ENCODE data around the gene QPRT. TPM values are rescaled to one million over a fixed set of nuclear protein-coding genes. Genes with fewer than 3 reads are reported as not detected.

The QPRT gene
- total and polyA plus RNA-seq, 2 of the 8 experiments (the other 6 are each of a cell fraction or from before 2014, with no cell fraction given): 89.0 to 102 TPM

- TF ChIP-seq POLR2A (IDR thresholded peaks at IDR 0.05; ENCODE audit: control extremely low read depth in 1 of 2, low read depth in 2 of 2, low read length in 2 of 2) (peak; percentile 26 to 75; a peak in 2 of 3 replicates), BACH1 (IDR thresholded peaks at IDR 0.05; ENCODE audit: low read length) (no peak), POLR2AphosphoS5 (IDR thresholded peaks at IDR 0.05; ENCODE audit: low read depth, low read length) (peak; percentile 59; the same call in 1 of the 2 replicates)
- no peak overlapping the region for H3K14ac ChIP-seq (ENCODE audit: insufficient read length)
- H3K4ac ChIP-seq (replicated peaks; ENCODE audit: insufficient read length, low read depth, low read length): no peak overlapping the region
- H2BK120ac ChIP-seq (replicated peaks; ENCODE audit: low read depth, low read length): no peak overlapping the region
- no peak overlapping the region for H2AK5ac ChIP-seq (ENCODE audit: low read depth, low read length)
- H3K4me3 ChIP-seq (ENCODE audit: extremely low read depth in 1 of 4, insufficient read depth in 2 of 4, low read depth in 3 of 4, low read length in 4 of 4): no peak overlapping the region
- peak overlapping the region; percentile 82; the same call in 1 of the 2 replicates for H4K8ac ChIP-seq (ENCODE audit: extremely low read depth, insufficient read depth, low read length)
- peaks cover 0 to 8% (median 0%) of the 10 kb centered on the region in 4 experiments; a peak in 2 of 8 replicates for H3K36me3 ChIP-seq (ENCODE audit: control insufficient read depth in 2 of 4, insufficient read depth in 4 of 4, low read length in 3 of 4)
- no peak overlapping the region for H3K27ac ChIP-seq (ENCODE audit: low read depth, low read length)
- H4K5ac ChIP-seq (ENCODE audit: insufficient read length, low read depth, low read length): no peak overlapping the region
- peaks cover 0 to 4% (median 2%) of the 10 kb centered on the region in 4 experiments; a peak in 4 of 7 replicates for H3K4me1 ChIP-seq (replicated peaks in 1 of 4; ENCODE audit: control insufficient read depth in 3 of 4, insufficient read depth in 4 of 4, low read length in 3 of 4)
- DNase-seq (ENCODE audit: low read depth in 1 of 2, low spot score in 2 of 2): no peak
- H3K9ac ChIP-seq (replicated peaks in 1 of 4; ENCODE audit: extremely low read depth in 1 of 4, low read depth in 3 of 4, low read length in 3 of 4): no peak overlapping the region
- ChIA-PET POLR2A (ENCODE audit: partially characterized antibody) (interaction anchor here (0.6 to 3.1 kb wide), 11 partner anchors 10 to 655 kb away, joined by 3 to 16 read pairs (median 5); partner anchors contain the start of gene ZG16), CTCF (ENCODE audit: partially characterized antibody) (interaction anchor here (1.7 kb wide), 1 partner anchor 54 kb away, joined by 3 read pairs; no protein-coding TSS in a partner anchor)
- no peak overlapping the region for H3K18ac ChIP-seq (ENCODE audit: extremely low read depth, low read length)
- H2BK20ac ChIP-seq (ENCODE audit: low read length): no peak overlapping the region
- H3K23ac ChIP-seq (ENCODE audit: insufficient read length): no peak overlapping the region
- H2BK12ac ChIP-seq (ENCODE audit: low read depth, low read length): no peak overlapping the region
- no peaks in the 10 kb centered on the region for H3K79me2 ChIP-seq (ENCODE audit: control insufficient read depth in 1 of 2, insufficient read depth in 2 of 2, low read length in 2 of 2)
- H3K4me2 ChIP-seq (ENCODE audit: insufficient read depth in 1 of 2, low read depth in 2 of 2, low read length in 2 of 2): no peak overlapping the region
- no peak overlapping the region for H2BK5ac ChIP-seq (ENCODE audit: low read depth, low read length)
- H2BK15ac ChIP-seq (ENCODE audit: low read length): no peak overlapping the region
- 0 out of 2 replicates have a peak, but pooled peaks cover 2% of the 10 kb centered on the region for H3K79me1 ChIP-seq (ENCODE audit: low read depth, low read length)
- no peaks in the 10 kb centered on the region for H3K27me3 ChIP-seq (replicated peaks in 1 of 4; ENCODE audit: control insufficient read depth in 3 of 4, extremely low read depth in 1 of 4, insufficient read depth in 3 of 4, low read length in 3 of 4)
- peaks cover 8 to 9% of the 10 kb centered on the region in 2 experiments; a peak in 2 of 4 replicates for H3K9me3 ChIP-seq (ENCODE audit: insufficient read depth in 2 of 2, low read depth in 1 of 2, low read length in 1 of 2)
- no peak overlapping the region for H3K56ac ChIP-seq (replicated peaks; ENCODE audit: insufficient read length, low read depth, low read length)
- no peak overlapping the region for H4K91ac ChIP-seq (replicated peaks; ENCODE audit: insufficient read length, low read length)
- no peak for FAIRE-seq
- 72% methylated on average over 15 of the region's 16 CpGs; no CpG with 5 or more reads in 1 of the 2 experiments for WGBS, 2 experiments (ENCODE audit: extremely low coverage in 1 of 2, insufficient coverage in 1 of 2, insufficient read length in 1 of 2, insufficient replicate concordance in 2 of 2, low coverage in 1 of 2, low lambda C conversion rate in 2 of 2, missing lambda C conversion rate in 1 of 2)
- peaks cover 11 to 14% of the 10 kb centered on the region in 2 experiments for H4K20me1 ChIP-seq (replicated peaks in 1 of 2; ENCODE audit: control insufficient read depth in 1 of 2, insufficient read depth in 2 of 2, low read length in 2 of 2)
- no peak overlapping the region for H2AFZ ChIP-seq (ENCODE audit: low read length)
- H3K23me2 ChIP-seq (ENCODE audit: low read depth, low read length): no peaks in the 10 kb centered on the region
These were observed 66.3 kb downstream of the QPRT start for GRCh38 chr16:29745121-29745852.
